Natural killer cell (primary cell): ENCODE results near the gene HIVEP3. TPM values are rescaled to one million over a fixed set of nuclear protein-coding genes. Genes with fewer than 3 reads are reported as not detected.

Experiments used
- ATAC-seq, 3 donors: fragments of 150-1000 bp in 2 of 3; fragments of 200-7000 bp in 1 of 3; cut with Tn5 transposase; 1 replicate in 1 of 3; 2 replicates in 2 of 3; pipeline ENCODE4 v1.10.0; 2021; ENCODE audit warnings: mild to moderate bottlenecking in 2 of 3, moderate library complexity in 2 of 3
- DNase-seq, 2 donors: peaks; one replicate each; pipeline versions ENCODE4 v3.0.0 to v3.0.0-alpha.2; 2013 to 2021; ENCODE audit warnings: mixed read lengths in 1 of 2
- H3K27ac ChIP-seq: one replicate; pipeline ENCODE4 v1.5.1; 2013; ENCODE audit warnings: mild to moderate bottlenecking, low read length
- H3K27me3 ChIP-seq: one replicate; pipeline ENCODE4 v1.6.1; 2013; ENCODE audit warnings: low read length; ENCODE audit not compliant: control insufficient read depth, insufficient read depth
- H3K36me3 ChIP-seq: one replicate; pipeline ENCODE4 v1.6.1; 2013; ENCODE audit warnings: low read length; ENCODE audit not compliant: control insufficient read depth, insufficient read depth
- H3K4me1 ChIP-seq: one replicate; pipeline ENCODE4 v1.6.1; 2013; ENCODE audit warnings: low read length; ENCODE audit not compliant: control insufficient read depth, insufficient read depth
- H3K4me3 ChIP-seq: one replicate; pipeline ENCODE4 v1.5.1; 2013; ENCODE audit warnings: low read length
- H3K9me3 ChIP-seq: one replicate; pipeline ENCODE4 v1.6.1; 2013; ENCODE audit warnings: low read length; ENCODE audit not compliant: control insufficient read depth, insufficient read depth
- H3K27ac Mint-ChIP-seq, 2 donors: one replicate each; pipeline ENCODE4 v1.8.0; 2022; ENCODE audit warnings: mild to moderate bottlenecking in 2 of 2, mixed read lengths in 2 of 2, moderate library complexity in 1 of 2
- H3K27me3 Mint-ChIP-seq, 2 donors: one replicate each; pipeline ENCODE4 v1.8.0; 2022; ENCODE audit warnings: low read depth in 2 of 2, mixed read lengths in 2 of 2
- H3K36me3 Mint-ChIP-seq: one replicate; pipeline ENCODE4 v1.8.0; 2022; ENCODE audit warnings: mixed read lengths
- H3K4me1 Mint-ChIP-seq, 2 donors: one replicate each; pipeline ENCODE4 v1.8.0; 2022; ENCODE audit warnings: mixed read lengths in 2 of 2
- H3K4me3 Mint-ChIP-seq: one replicate; pipeline ENCODE4 v1.8.0; 2022; ENCODE audit warnings: mild to moderate bottlenecking, moderate library complexity, mixed read lengths
- H3K9me3 Mint-ChIP-seq, 2 donors: one replicate each; pipeline ENCODE4 v1.8.0; 2022; ENCODE audit warnings: mixed read lengths in 2 of 2
- CTCF ChIP-seq: fragments of 200-600 bp; IDR thresholded peaks from one replicate; pipeline ENCODE4 v1.8.0; 2022; ENCODE audit warnings: antibody characterized with exemption
- WGBS: methylation state at CpG from one replicate; pipeline ENCODE4 v1.1.7; 2013; ENCODE audit warnings: missing lambda C conversion rate; ENCODE audit not compliant: insufficient coverage; 5-methylcytosine and 5-hydroxymethylcytosine counted together
- intact Hi-C: fragments of 100-400 bp; cut with micrococcal nuclease; formaldehyde crosslinking; loops from one replicate; pipeline ENCODE4 v1.14.2; 2022
- total RNA-seq, 4 donors: library from RNA; stranded (reverse); fragments of 120-200 nt in 1 of 4; gene quantifications; one replicate each; pipeline versions ENCODE4 v1.2.3 to v1.2.4, GENCODE V29; 2013 to 2022

HIVEP3 gene
- total RNA-seq, 3 donors from 2014 or later (not counting 1 experiment from before 2014, with no cell fraction given): 26.2 to 35.2 (median 29.8) TPM

- H3K27me3 ChIP-seq: no peaks in the 10 kb centered on the region
- intact Hi-C loops: no loop called here
Observed at GRCh38 chr1:41704196-41704595, 214.5 kb downstream of the HIVEP3 start.

GRCh38 chr1:41702771-41703170 is 216.0 kb downstream of the HIVEP3 start:
- no peak overlapping the region for H3K4me3 ChIP-seq
- H3K27ac ChIP-seq: no peak overlapping the region
- Mint-ChIP-seq H3K4me1 (peaks cover 22 to 42% of the 10 kb centered on the region in 2 donors), H3K27ac (no peak overlapping the region), H3K9me3 (no peaks in the 10 kb centered on the region), H3K27me3 (no peaks in the 10 kb centered on the region), H3K4me3 (no peak overlapping the region), H3K36me3 (no peaks in the 10 kb centered on the region)
- DNase-seq (no peak), ATAC-seq (no peak)
- peaks cover 22% of the 10 kb centered on the region for H3K4me1 ChIP-seq
- intact Hi-C loops: no loop called here
- 94% methylated on average over 4 of the region's 4 CpGs for WGBS
- TF ChIP-seq CTCF: no peak
- no peaks in the 10 kb centered on the region for H3K27me3 ChIP-seq
- no peaks in the 10 kb centered on the region for H3K9me3 ChIP-seq
- H3K36me3 ChIP-seq: no peaks in the 10 kb centered on the region

More at GRCh38 chr1:41704196-41704595, 214.5 kb downstream of the HIVEP3 start:
- Histone ChIP-seq H3K9me3 (no peaks in the 10 kb centered on the region), H3K4me3 (no peak overlapping the region), H3K4me1 (peaks cover 23% of the 10 kb centered on the region), H3K36me3 (no peaks in the 10 kb centered on the region), H3K27ac (no peak overlapping the region)
- ATAC-seq (no peak), DNase-seq (no peak)
- Mint-ChIP-seq H3K4me3 (no peak overlapping the region), H3K36me3 (no peaks in the 10 kb centered on the region), H3K27ac (no peak overlapping the region), H3K9me3 (no peaks in the 10 kb centered on the region), H3K4me1 (peaks cover 33 to 38% of the 10 kb centered on the region in 2 donors), H3K27me3 (no peaks in the 10 kb centered on the region)
- 97% methylated on average over 4 of the region's 4 CpGs for WGBS
- no peak for TF ChIP-seq CTCF

- Mint-ChIP-seq H3K27me3 (no peaks in the 10 kb centered on the region), H3K36me3 (no peaks in the 10 kb centered on the region), H3K4me3 (no peak overlapping the region), H3K9me3 (no peaks in the 10 kb centered on the region), H3K4me1 (peaks cover 10 to 30% of the 10 kb centered on the region in 2 donors), H3K27ac (no peak overlapping the region)
- DNase-seq: no peak
- ATAC-seq: no peak
- no peaks in the 10 kb centered on the region for H3K36me3 ChIP-seq
- H3K4me3 ChIP-seq: no peak overlapping the region
- 68% methylated on average over 6 of the region's 6 CpGs for WGBS
- H3K9me3 ChIP-seq: no peaks in the 10 kb centered on the region
- H3K27ac ChIP-seq: no peak overlapping the region
- intact Hi-C loops: no loop called here
- peaks cover 22% of the 10 kb centered on the region for H3K4me1 ChIP-seq
- TF ChIP-seq CTCF: no peak
- no peaks in the 10 kb centered on the region for H3K27me3 ChIP-seq
Observed at GRCh38 chr1:41700986-41701535, 217.7 kb downstream of the HIVEP3 start.

- no peak for TF ChIP-seq CTCF
- intact Hi-C loops: no loop called here
- H3K9me3 ChIP-seq: no peaks in the 10 kb centered on the region
- Mint-ChIP-seq H3K27ac (no peak overlapping the region), H3K4me3 (no peak overlapping the region), H3K36me3 (no peaks in the 10 kb centered on the region), H3K27me3 (no peaks in the 10 kb centered on the region), H3K9me3 (no peaks in the 10 kb centered on the region), H3K4me1 (peaks cover 10 to 30% of the 10 kb centered on the region in 2 donors)
- no peak overlapping the region for H3K27ac ChIP-seq
- no peaks in the 10 kb centered on the region for H3K36me3 ChIP-seq
- H3K4me3 ChIP-seq: no peak overlapping the region
- 86% methylated on average over 5 of the region's 5 CpGs for WGBS
- DNase-seq (no peak), ATAC-seq (no peak)
- H3K4me1 ChIP-seq: peaks cover 22% of the 10 kb centered on the region
- H3K27me3 ChIP-seq: no peaks in the 10 kb centered on the region
Observed at GRCh38 chr1:41700581-41700980, 218.1 kb downstream of the HIVEP3 start.
